Lower leg skin (tissue), 3 donors: ENCODE measurements around the gene ACOXL.

ENCODE experiments used
- POLR2A ChIP-seq, 2 donors: fragments of 450-650 bp; IDR thresholded peaks; one replicate each; pipeline ENCODE4 v1.6.1; 2016 to 2017; ENCODE audit warnings: antibody characterized with exemption in 2 of 2, mild to moderate bottlenecking in 1 of 2, moderate library complexity in 1 of 2
- TF ChIP-seq, protein P1 (sequence below), 3 donors: fragments of 450-650 bp; IDR thresholded peaks; one replicate each; pipeline ENCODE4 v1.5.1; 2016; ENCODE audit warnings: antibody characterized with exemption in 3 of 3, mild to moderate bottlenecking in 3 of 3, moderate library complexity in 2 of 3

DNA sequence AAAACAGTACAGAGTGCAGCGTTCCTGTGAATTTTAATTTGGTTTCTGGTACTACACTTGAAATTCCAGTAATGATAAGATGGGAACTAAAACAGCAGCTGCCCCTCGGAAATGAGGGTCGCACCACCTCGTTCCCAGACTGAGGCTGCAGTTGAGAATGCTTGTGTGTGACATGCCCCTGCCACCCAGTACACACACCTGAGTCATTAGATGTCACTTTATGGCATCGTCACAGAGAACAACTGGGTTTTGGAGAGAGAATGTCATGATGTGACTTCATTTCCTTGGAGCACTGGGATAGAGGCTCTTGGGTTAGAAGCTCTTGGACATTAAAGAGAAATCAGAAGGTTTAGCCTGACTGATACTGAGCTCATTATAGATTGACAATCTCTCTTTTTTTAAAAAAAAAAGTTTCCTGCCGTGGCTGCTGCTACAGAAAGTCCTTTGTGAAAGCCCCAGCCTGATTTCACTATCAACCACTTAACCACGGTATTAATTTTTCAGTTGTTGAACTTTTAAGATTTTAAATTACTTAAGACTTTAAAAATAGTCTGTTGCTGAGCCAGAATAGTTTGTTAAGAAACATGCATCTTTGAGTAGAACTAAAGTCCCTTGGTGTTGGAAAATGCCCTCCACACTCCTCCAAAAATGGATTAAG is 412.9 kb downstream of the ACOXL start:
- TF ChIP-seq, protein P1, sequence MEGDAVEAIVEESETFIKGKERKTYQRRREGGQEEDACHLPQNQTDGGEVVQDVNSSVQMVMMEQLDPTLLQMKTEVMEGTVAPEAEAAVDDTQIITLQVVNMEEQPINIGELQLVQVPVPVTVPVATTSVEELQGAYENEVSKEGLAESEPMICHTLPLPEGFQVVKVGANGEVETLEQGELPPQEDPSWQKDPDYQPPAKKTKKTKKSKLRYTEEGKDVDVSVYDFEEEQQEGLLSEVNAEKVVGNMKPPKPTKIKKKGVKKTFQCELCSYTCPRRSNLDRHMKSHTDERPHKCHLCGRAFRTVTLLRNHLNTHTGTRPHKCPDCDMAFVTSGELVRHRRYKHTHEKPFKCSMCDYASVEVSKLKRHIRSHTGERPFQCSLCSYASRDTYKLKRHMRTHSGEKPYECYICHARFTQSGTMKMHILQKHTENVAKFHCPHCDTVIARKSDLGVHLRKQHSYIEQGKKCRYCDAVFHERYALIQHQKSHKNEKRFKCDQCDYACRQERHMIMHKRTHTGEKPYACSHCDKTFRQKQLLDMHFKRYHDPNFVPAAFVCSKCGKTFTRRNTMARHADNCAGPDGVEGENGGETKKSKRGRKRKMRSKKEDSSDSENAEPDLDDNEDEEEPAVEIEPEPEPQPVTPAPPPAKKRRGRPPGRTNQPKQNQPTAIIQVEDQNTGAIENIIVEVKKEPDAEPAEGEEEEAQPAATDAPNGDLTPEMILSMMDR (IDR thresholded peaks at IDR 0.05) = no peak
- TF ChIP-seq POLR2A (IDR thresholded peaks at IDR 0.05) = no peak
